Measurements from ENCODE around the gene DMRTB1. TPM values are rescaled to one million over a fixed set of nuclear protein-coding genes. Genes with fewer than 3 reads are reported as not detected.

DMRTB1 gene
- total RNA-seq, 2 experiments from 2014 or later: not detected

- no peaks in the 10 kb centered on the region for H3K36me3 Mint-ChIP-seq
- H3K4me3 Mint-ChIP-seq: no peak overlapping the region
- H3K27me3 Mint-ChIP-seq: peaks cover 2% of the 10 kb centered on the region
- H3K27ac Mint-ChIP-seq: no peak overlapping the region
- no peak for DNase-seq
- no peaks in the 10 kb centered on the region for H3K9me3 Mint-ChIP-seq
- H3K4me1 Mint-ChIP-seq: no peaks in the 10 kb centered on the region
Observed at GRCh38 chr1:53514436-53514835, 55.2 kb downstream of the DMRTB1 start.

- Mint-ChIP-seq H3K27me3 (no peaks in the 10 kb centered on the region), H3K36me3 (no peaks in the 10 kb centered on the region), H3K4me1 (no peaks in the 10 kb centered on the region), H3K9me3 (no peaks in the 10 kb centered on the region), H3K27ac (no peak overlapping the region), H3K4me3 (no peak overlapping the region)
- DNase-seq: no peak
Observed at GRCh38 chr1:53516181-53516580, 57.0 kb downstream of the DMRTB1 start.

Other genes starting within 250 kb of the DMRTB1 start
- gene CZIB, start 238.8 kb upstream of the DMRTB1 start, total RNA-seq: 10 to 100 TPM; 43.4 to 44.8 TPM
- 100 to 1,000 TPM; 114 to 118 TPM for gene MAGOH, start 220.9 kb upstream of the DMRTB1 start, total RNA-seq
- gene LRP8, start 131.3 kb upstream of the DMRTB1 start, total RNA-seq: 10 to 100 TPM; 42.3 to 47.7 TPM

Data from activated naive CD8-positive, alpha-beta T cell treated with anti-CD3 and anti-CD28 coated beads for 36 hours (primary cell).